ENCODE measurements around the gene ATF7IP2. TPM values are rescaled to one million over a fixed set of nuclear protein-coding genes. Genes with fewer than 3 reads are reported as not detected.
"Not testable (repeated sequence)": the region's sequence is repeated elsewhere in the genome, so short reads cannot be mapped to it uniquely, and the experiment has no call there.

The ATF7IP2 gene
- total RNA-seq, 2 experiments from 2014 or later = 28.4 to 34.5 TPM

DNA sequence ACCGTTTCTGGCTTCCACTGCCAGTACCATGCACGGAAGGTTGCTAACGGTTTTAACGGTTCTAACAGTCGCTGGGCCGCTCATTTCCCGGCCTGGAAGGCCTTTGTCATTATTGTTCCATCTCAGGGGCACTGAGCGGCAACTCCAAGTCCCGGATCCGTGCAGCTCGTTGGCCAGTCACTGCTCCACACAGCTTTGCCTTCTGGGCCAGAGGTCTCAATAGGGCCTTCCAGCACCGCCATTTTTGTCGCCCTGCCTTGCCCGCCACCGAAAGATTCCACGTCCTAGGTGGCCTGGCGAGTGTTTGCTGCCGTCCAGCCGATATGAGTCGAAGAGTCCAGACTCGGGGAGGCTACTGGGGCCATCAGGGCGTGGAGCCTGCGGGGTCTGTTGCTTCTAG, 30.3 kb upstream of the ATF7IP2 start:
- H3K9me2 ChIP-seq (ENCODE audit: insufficient read depth, low read length) = no peaks in the 10 kb centered on the region
- H3K4me1 ChIP-seq (ENCODE audit: insufficient read depth, low read length, poor library complexity, severe bottlenecking) = no peaks in the 10 kb centered on the region
- ChIA-PET POLR2A (no interaction called here), CTCF (ENCODE audit: unreplicated experiment) (no interaction called here)
- no TSS peak for BruUV-seq (replicated peaks)
- no peaks in the 10 kb centered on the region for H4K20me1 ChIP-seq (ENCODE audit: insufficient read depth, low read length)
- no peaks in the 10 kb centered on the region for H3K9me3 ChIP-seq (ENCODE audit: low read length)
- TF ChIP-seq, protein P1, sequence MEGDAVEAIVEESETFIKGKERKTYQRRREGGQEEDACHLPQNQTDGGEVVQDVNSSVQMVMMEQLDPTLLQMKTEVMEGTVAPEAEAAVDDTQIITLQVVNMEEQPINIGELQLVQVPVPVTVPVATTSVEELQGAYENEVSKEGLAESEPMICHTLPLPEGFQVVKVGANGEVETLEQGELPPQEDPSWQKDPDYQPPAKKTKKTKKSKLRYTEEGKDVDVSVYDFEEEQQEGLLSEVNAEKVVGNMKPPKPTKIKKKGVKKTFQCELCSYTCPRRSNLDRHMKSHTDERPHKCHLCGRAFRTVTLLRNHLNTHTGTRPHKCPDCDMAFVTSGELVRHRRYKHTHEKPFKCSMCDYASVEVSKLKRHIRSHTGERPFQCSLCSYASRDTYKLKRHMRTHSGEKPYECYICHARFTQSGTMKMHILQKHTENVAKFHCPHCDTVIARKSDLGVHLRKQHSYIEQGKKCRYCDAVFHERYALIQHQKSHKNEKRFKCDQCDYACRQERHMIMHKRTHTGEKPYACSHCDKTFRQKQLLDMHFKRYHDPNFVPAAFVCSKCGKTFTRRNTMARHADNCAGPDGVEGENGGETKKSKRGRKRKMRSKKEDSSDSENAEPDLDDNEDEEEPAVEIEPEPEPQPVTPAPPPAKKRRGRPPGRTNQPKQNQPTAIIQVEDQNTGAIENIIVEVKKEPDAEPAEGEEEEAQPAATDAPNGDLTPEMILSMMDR (conservative IDR thresholded peaks at IDR 0.05; ENCODE audit: low read length) = no peak
- no peak for TF ChIP-seq EZH2phosphoT487 (IDR thresholded peaks at IDR 0.05; ENCODE audit: borderline replicate concordance, low read depth, low read length)
- no peak overlapping the region for H3K4me3 ChIP-seq (ENCODE audit: low read depth, low read length, poor library complexity, severe bottlenecking)
- H3K36me3 ChIP-seq (ENCODE audit: insufficient read depth, low read length) = no peaks in the 10 kb centered on the region
- H3K79me2 ChIP-seq (ENCODE audit: insufficient read depth, low read depth, low read length) = no peaks in the 10 kb centered on the region
- DNase-seq (ENCODE audit: low spot score) = no peak
- no peak overlapping the region for H3K27ac ChIP-seq (ENCODE audit: low read depth, low read length, poor library complexity, severe bottlenecking)
- no peak overlapping the region for H3K4me2 ChIP-seq (ENCODE audit: low read length)
- intact Hi-C loops (cut with micrococcal nuclease; ENCODE audit: unreplicated experiment) = no loop called here
- H2AFZ ChIP-seq (ENCODE audit: low read length) = no peak overlapping the region

DNA sequence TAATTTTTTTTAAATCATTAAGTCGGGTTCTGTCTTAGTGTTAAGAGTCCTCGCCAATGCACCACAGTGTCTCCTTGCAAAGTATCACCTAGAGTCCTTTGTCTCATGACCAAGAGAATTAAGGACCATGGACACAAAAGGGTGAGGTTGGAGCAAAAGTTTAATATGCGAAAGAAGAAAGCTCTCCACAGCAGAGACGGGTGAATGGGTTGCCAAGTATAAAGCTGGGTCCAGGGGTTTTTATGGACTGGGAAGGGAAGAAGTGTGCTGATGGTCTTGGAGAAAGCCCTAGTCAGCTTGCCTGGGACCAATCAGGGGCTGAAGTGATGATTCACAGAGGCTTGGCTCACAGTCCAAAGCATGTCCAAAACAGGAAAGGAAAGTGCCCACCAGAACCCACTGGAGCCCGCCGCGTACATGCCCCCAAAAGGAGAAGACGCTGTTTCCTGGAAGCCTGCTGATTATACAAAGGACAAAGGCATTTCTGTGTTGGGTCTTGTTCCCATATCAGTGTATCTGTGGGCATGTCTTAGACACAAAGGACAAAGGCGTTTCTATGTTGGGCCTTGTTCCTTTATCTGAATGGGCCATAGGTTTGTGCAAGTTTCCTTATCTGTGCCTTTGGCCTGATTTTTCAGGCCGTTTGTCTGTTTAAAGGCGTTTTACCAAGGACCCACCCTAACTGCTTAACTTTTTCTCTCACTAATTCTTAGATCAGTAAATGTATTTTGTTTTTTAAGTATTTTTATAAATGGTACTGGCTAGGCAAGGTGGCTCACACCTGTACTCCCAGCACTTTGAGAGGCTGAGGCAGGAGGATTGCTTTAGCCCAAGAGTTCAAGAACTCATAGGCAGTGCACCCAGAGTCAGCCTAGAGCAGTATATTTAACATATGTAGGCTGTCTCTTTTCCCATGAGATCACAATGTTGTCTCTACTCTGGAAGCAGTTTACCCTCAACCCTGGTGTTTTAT, 28.7 kb upstream of the ATF7IP2 start:
- Histone ChIP-seq H3K4me3 (ENCODE audit: low read depth, low read length, poor library complexity, severe bottlenecking) (no peak overlapping the region), H3K9me2 (ENCODE audit: insufficient read depth, low read length) (no peaks in the 10 kb centered on the region), H3K9me3 (ENCODE audit: low read length) (no peaks in the 10 kb centered on the region), H3K27ac (ENCODE audit: low read depth, low read length, poor library complexity, severe bottlenecking) (no peak overlapping the region), H3K4me2 (ENCODE audit: low read length) (no peak overlapping the region), H3K79me2 (ENCODE audit: insufficient read depth, low read depth, low read length) (no peaks in the 10 kb centered on the region), H4K20me1 (ENCODE audit: insufficient read depth, low read length) (no peaks in the 10 kb centered on the region), H3K4me1 (ENCODE audit: insufficient read depth, low read length, poor library complexity, severe bottlenecking) (peaks cover 3% of the 10 kb centered on the region), H2AFZ (ENCODE audit: low read length) (no peak overlapping the region), H3K36me3 (ENCODE audit: insufficient read depth, low read length) (no peaks in the 10 kb centered on the region)
- no TSS peak for BruUV-seq (replicated peaks)
- no peak for DNase-seq (ENCODE audit: low spot score)
- POLR2A ChIA-PET = no interaction called here
- TF ChIP-seq, protein P1 (conservative IDR thresholded peaks at IDR 0.05; ENCODE audit: low read length) = no peak
- no peak for TF ChIP-seq EZH2phosphoT487 (IDR thresholded peaks at IDR 0.05; ENCODE audit: borderline replicate concordance, low read depth, low read length)
- intact Hi-C loops (cut with micrococcal nuclease; ENCODE audit: unreplicated experiment) = no loop called here
- CTCF ChIA-PET (ENCODE audit: unreplicated experiment) = no interaction called here

DNA sequence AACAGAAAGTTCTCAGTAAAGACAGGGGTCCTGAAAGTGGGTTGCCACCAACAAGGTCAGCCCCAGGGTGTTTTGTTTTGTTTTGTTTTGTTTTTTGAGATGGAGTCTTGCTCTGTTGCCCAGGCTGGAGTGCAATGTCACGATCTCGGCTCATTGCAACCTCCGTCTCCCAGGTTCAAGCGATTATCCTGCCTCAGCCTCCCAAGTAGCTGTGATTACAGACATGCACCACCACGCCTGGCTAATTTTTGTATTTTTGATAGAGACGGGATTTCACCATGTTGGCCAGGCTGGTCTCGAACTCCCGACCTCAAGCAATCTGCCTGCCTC, 24.1 kb upstream of the ATF7IP2 start:
- DNase-seq (ENCODE audit: low spot score); H3K27ac ChIP-seq (ENCODE audit: low read depth, low read length, poor library complexity, severe bottlenecking); H2AFZ ChIP-seq (ENCODE audit: low read length); H3K4me3 ChIP-seq (ENCODE audit: low read depth, low read length, poor library complexity, severe bottlenecking); BruUV-seq (replicated peaks); H3K9me2 ChIP-seq (ENCODE audit: insufficient read depth, low read length); H3K79me2 ChIP-seq (ENCODE audit: insufficient read depth, low read depth, low read length); H3K9me3 ChIP-seq (ENCODE audit: low read length); CTCF ChIA-PET (ENCODE audit: unreplicated experiment); H3K4me1 ChIP-seq (ENCODE audit: insufficient read depth, low read length, poor library complexity, severe bottlenecking); intact Hi-C loops (cut with micrococcal nuclease; ENCODE audit: unreplicated experiment); H4K20me1 ChIP-seq (ENCODE audit: insufficient read depth, low read length); H3K36me3 ChIP-seq (ENCODE audit: insufficient read depth, low read length): not testable (repeated sequence)
- peak overlapping the region; percentile 49; the same call in 1 of the 2 replicates for H3K4me2 ChIP-seq (ENCODE audit: low read length)
- POLR2A ChIA-PET = interaction anchor here (0.7 kb wide), 1 partner anchor 9 kb away, joined by 3 read pairs; no protein-coding TSS in a partner anchor
